Measurements from ENCODE around the gene KIAA1671.

KIAA1671 gene

DNA sequence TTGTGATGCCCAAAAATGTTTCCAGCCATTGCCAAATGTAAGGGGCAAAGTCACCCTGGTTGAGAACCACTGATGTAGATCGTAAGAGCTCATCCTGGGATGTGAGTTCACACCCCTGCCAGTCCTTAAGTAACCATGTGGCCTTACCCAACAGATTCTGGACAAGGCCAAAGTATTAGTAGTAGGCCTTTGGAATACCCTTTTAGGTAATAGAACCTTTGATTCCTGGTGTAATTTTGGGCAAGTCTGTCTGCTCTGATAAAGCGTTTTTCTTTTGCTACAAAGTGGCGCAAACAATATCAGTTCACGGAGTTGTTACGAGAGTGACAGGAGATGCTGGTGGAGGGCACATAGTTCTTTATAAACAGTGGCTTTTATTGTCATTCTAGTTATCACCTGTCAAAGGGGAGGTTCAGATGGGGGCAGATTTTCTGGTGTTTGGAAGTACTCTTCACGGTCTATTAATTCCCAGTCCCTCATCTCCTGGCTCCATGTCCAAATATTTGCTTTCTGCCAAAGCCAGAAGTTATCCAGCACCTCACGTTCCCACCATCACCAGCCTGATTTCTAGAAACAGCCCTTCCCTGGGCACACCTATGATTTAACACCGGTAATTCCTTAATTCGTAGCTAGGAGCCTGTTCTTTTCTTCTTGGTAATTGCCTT lies 173.3 kb downstream of the KIAA1671 start:
- Mint-ChIP-seq H3K27ac (no peak overlapping the region), H3K9me3 (no peaks in the 10 kb centered on the region)

DNA sequence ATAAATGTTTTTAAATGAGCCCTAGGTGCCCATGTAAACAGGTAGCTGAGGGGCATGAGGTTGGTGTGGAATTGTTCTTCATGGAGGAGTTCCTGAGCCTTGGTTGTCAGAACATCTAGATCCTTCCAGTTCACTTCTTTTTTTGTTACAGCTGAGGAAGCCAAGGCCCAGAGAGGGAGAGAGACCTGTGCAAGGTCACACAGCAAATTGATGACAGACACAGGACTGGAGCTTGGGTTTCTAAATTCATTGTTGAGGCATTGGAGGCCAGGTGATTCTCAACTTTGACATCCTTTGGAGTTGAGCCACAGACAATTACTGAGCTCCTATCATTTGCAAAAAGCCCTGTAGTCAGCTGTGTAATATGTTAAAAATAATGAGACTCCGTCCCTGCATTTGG lies 174.0 kb downstream of the KIAA1671 start:
- Mint-ChIP-seq H3K27ac (no peak overlapping the region), H3K27me3 (peaks cover 2% of the 10 kb centered on the region), H3K4me3 (no peak overlapping the region), H3K9me3 (no peaks in the 10 kb centered on the region), H3K4me1 (no peaks in the 10 kb centered on the region), H3K36me3 (no peaks in the 10 kb centered on the region)
- ATAC-seq (ENCODE audit: low read depth) = no peak
- no peak for DNase-seq (ENCODE audit: low spot score in 2 of 2)

More for the DNA sequence above, 173.3 kb downstream of the KIAA1671 start:
- Mint-ChIP-seq H3K27me3 (peaks cover 2% of the 10 kb centered on the region), H3K36me3 (no peaks in the 10 kb centered on the region), H3K4me3 (no peak overlapping the region), H3K4me1 (no peaks in the 10 kb centered on the region)
- no peak for ATAC-seq (ENCODE audit: low read depth)
- no peak for DNase-seq (ENCODE audit: low spot score in 2 of 2)

- H3K9me3 Mint-ChIP-seq = no peaks in the 10 kb centered on the region
- ATAC-seq (ENCODE audit: low read depth) (no peak), DNase-seq (ENCODE audit: low spot score in 2 of 2) (no peak)
- no peak overlapping the region for H3K4me3 Mint-ChIP-seq
- H3K27me3 Mint-ChIP-seq = peaks cover 2% of the 10 kb centered on the region
- no peaks in the 10 kb centered on the region for H3K4me1 Mint-ChIP-seq
- H3K36me3 Mint-ChIP-seq = no peaks in the 10 kb centered on the region
- H3K27ac Mint-ChIP-seq = no peak overlapping the region
Measured at GRCh38 chr22:25127318-25127717, 174.8 kb downstream of the KIAA1671 start.

GRCh38 chr22:25130462-25130861 lies 177.9 kb downstream of the KIAA1671 start:
- H3K4me3 Mint-ChIP-seq = no peak overlapping the region
- no peaks in the 10 kb centered on the region for H3K36me3 Mint-ChIP-seq
- DNase-seq (ENCODE audit: low spot score in 2 of 2) = no peak
- H3K9me3 Mint-ChIP-seq = no peaks in the 10 kb centered on the region
- peaks cover 4% of the 10 kb centered on the region for H3K27me3 Mint-ChIP-seq
- no peaks in the 10 kb centered on the region for H3K4me1 Mint-ChIP-seq
- no peak overlapping the region for H3K27ac Mint-ChIP-seq
- ATAC-seq (ENCODE audit: low read depth) = no peak

GRCh38 chr22:25131198-25131887 lies 178.8 kb downstream of the KIAA1671 start:
- H3K4me3 Mint-ChIP-seq = no peak overlapping the region
- H3K27me3 Mint-ChIP-seq = peaks cover 6% of the 10 kb centered on the region
- no peaks in the 10 kb centered on the region for H3K9me3 Mint-ChIP-seq
- DNase-seq (ENCODE audit: low spot score in 2 of 2) (no peak), ATAC-seq (ENCODE audit: low read depth) (no peak)
- no peak overlapping the region for H3K27ac Mint-ChIP-seq
- no peaks in the 10 kb centered on the region for H3K4me1 Mint-ChIP-seq
- no peaks in the 10 kb centered on the region for H3K36me3 Mint-ChIP-seq

DNA sequence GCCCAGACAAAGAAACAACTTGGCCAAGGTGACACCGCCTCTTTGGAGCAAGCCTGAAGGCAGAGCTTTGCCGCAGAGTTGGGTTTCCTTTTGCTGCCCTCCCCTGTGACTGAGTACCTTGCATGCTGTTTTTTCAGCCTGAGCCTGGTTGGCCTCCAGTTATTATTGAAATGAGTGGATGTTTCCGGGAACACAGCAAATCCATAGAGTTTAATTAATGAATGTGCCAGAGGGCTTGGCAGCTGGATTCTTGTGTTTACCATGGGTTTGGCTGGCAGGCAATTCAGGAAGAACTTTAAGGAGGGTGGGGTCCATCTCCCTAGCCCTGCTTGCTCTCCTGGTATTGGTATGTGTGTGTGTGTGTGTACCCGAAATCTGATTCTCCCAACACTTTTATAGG lies 181.5 kb downstream of the KIAA1671 start:
- H3K4me1 Mint-ChIP-seq = no peaks in the 10 kb centered on the region
- H3K27me3 Mint-ChIP-seq = peaks cover 4% of the 10 kb centered on the region
- no peak overlapping the region for H3K27ac Mint-ChIP-seq
- no peaks in the 10 kb centered on the region for H3K9me3 Mint-ChIP-seq
- DNase-seq (ENCODE audit: low spot score in 2 of 2) = no peak
- no peak for ATAC-seq (ENCODE audit: low read depth)
- H3K4me3 Mint-ChIP-seq = no peak overlapping the region
- no peaks in the 10 kb centered on the region for H3K36me3 Mint-ChIP-seq

GRCh38 chr22:25134451-25134850 lies 181.9 kb downstream of the KIAA1671 start:
- ATAC-seq (ENCODE audit: low read depth) (no peak), DNase-seq (ENCODE audit: low spot score in 2 of 2) (no peak)
- H3K9me3 Mint-ChIP-seq = no peaks in the 10 kb centered on the region
- H3K4me3 Mint-ChIP-seq = no peak overlapping the region
- H3K27me3 Mint-ChIP-seq = peaks cover 5% of the 10 kb centered on the region
- H3K36me3 Mint-ChIP-seq = no peaks in the 10 kb centered on the region
- no peaks in the 10 kb centered on the region for H3K4me1 Mint-ChIP-seq
- H3K27ac Mint-ChIP-seq = no peak overlapping the region

GRCh38 chr22:25136953-25137576 lies 184.5 kb downstream of the KIAA1671 start:
- H3K4me3 Mint-ChIP-seq = no peak overlapping the region
- no peaks in the 10 kb centered on the region for H3K4me1 Mint-ChIP-seq
- peaks cover 10% of the 10 kb centered on the region for H3K27me3 Mint-ChIP-seq
- no peak overlapping the region for H3K27ac Mint-ChIP-seq
- DNase-seq (ENCODE audit: low spot score in 2 of 2) (no peak), ATAC-seq (ENCODE audit: low read depth) (no peak)
- no peaks in the 10 kb centered on the region for H3K9me3 Mint-ChIP-seq
- H3K36me3 Mint-ChIP-seq = no peaks in the 10 kb centered on the region

GRCh38 chr22:25137577-25138525 lies 185.3 kb downstream of the KIAA1671 start:
- ATAC-seq (ENCODE audit: low read depth) = no peak
- DNase-seq (ENCODE audit: low spot score in 2 of 2) = no peak
- H3K4me3 Mint-ChIP-seq = no peak overlapping the region
- H3K27me3 Mint-ChIP-seq = peaks cover 10% of the 10 kb centered on the region
- no peaks in the 10 kb centered on the region for H3K36me3 Mint-ChIP-seq
- no peaks in the 10 kb centered on the region for H3K9me3 Mint-ChIP-seq
- H3K4me1 Mint-ChIP-seq = no peaks in the 10 kb centered on the region
- H3K27ac Mint-ChIP-seq = no peak overlapping the region

- no peak overlapping the region for H3K27ac Mint-ChIP-seq
- peaks cover 10% of the 10 kb centered on the region for H3K27me3 Mint-ChIP-seq
- no peak for DNase-seq (ENCODE audit: low spot score in 2 of 2)
- H3K4me3 Mint-ChIP-seq = no peak overlapping the region
- no peak for ATAC-seq (ENCODE audit: low read depth)
- H3K4me1 Mint-ChIP-seq = no peaks in the 10 kb centered on the region
- no peaks in the 10 kb centered on the region for H3K9me3 Mint-ChIP-seq
- no peaks in the 10 kb centered on the region for H3K36me3 Mint-ChIP-seq
Measured at GRCh38 chr22:25139062-25139461, 186.5 kb downstream of the KIAA1671 start.

GRCh38 chr22:25142102-25142501 lies 189.6 kb downstream of the KIAA1671 start:
- DNase-seq (ENCODE audit: low spot score in 2 of 2) (no peak), ATAC-seq (ENCODE audit: low read depth) (no peak)
- no peak overlapping the region for H3K27ac Mint-ChIP-seq
- H3K4me3 Mint-ChIP-seq = no peak overlapping the region
- no peaks in the 10 kb centered on the region for H3K9me3 Mint-ChIP-seq
- H3K27me3 Mint-ChIP-seq = peaks cover 7% of the 10 kb centered on the region
- H3K4me1 Mint-ChIP-seq = no peaks in the 10 kb centered on the region
- no peaks in the 10 kb centered on the region for H3K36me3 Mint-ChIP-seq

DNA sequence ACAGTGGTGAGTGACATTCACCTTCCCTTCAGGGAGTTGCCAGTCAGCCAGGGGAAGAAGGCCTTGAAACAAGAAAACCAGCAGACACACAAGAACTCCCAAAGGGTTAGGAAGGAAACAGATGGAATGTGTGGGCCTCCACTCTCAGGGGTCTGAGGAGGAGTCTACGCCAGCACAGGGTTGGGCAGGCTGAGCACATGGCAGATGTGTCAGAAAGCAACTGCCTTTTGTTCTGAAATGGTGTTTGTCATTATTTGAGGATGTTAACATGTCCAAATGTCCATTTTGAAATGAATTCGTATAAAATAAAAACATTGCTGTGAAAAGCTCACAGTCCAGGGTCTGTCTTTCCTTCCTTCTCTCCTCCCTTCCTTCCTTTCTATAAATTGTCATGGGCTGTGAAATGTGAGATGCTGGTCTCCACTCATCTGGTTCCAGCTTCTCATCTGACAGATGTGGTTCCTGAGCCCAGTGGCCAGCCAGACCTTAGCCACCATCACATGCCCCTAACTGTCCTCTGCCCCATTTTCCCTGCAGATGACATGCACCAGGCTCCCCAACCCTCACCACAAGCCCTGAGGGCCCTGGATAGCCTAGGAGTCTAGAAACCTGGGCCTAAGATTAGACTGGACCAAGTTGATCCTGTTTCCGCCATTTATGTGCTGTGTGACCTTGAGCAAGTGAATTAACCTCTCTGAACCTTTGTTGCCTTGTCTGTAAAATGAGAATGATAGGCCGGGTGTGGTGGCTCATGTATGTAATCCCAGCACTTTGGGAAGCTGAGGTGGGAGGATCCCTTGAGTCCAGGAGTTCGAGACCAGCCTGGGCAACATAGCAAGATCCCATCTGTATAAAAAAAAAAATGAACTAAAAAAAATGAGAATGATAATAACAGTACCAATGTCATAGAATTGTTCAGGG lies 190.9 kb downstream of the KIAA1671 start:
- ATAC-seq (ENCODE audit: low read depth) (no peak), DNase-seq (ENCODE audit: low spot score in 2 of 2) (no peak)
- H3K27ac Mint-ChIP-seq = no peak overlapping the region
- H3K27me3 Mint-ChIP-seq = peaks cover 7% of the 10 kb centered on the region
- no peaks in the 10 kb centered on the region for H3K9me3 Mint-ChIP-seq
- H3K4me3 Mint-ChIP-seq = no peak overlapping the region
- H3K36me3 Mint-ChIP-seq = no peaks in the 10 kb centered on the region
- H3K4me1 Mint-ChIP-seq = no peaks in the 10 kb centered on the region

DNA sequence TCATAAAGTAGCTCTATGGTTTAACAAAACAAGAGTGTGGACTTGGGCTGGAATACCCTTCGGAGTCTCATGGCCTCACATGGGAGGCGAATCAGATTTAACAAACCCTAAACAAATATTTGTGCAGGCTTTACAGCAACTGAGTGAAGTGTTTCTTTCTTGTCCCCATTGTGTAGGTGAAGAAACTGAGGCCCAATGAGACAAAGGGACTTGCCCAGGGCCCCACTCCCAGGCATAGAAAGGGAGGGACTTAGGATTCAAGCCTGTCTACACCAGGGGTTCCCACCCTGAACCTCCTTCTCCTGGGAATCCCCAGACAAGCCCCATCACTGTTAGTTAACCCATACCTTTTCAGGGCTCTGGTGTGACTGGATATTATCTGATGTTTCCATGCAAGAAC lies 192.0 kb downstream of the KIAA1671 start:
- no peaks in the 10 kb centered on the region for H3K36me3 Mint-ChIP-seq
- ATAC-seq (ENCODE audit: low read depth) (no peak), DNase-seq (ENCODE audit: low spot score in 2 of 2) (no peak)
- H3K27me3 Mint-ChIP-seq = peaks cover 6% of the 10 kb centered on the region
- H3K9me3 Mint-ChIP-seq = no peaks in the 10 kb centered on the region
- H3K27ac Mint-ChIP-seq = no peak overlapping the region
- no peak overlapping the region for H3K4me3 Mint-ChIP-seq
- H3K4me1 Mint-ChIP-seq = no peaks in the 10 kb centered on the region

Data from memory B cell (primary cell).